Lower leg skin (tissue), 4 donors: ENCODE results near the gene ARMC2. TPM values are rescaled to one million over a fixed set of nuclear protein-coding genes. Genes with fewer than 3 reads are reported as not detected.

ENCODE experiments used
- DNase-seq, 2 donors: peaks; one replicate each; pipeline ENCODE4 v3.0.0-alpha.2; 2019; ENCODE audit warnings: low spot score in 2 of 2
- H3K4me3 ChIP-seq: fragments of 200-600 bp; sonication (generic); 2 replicates; pipeline ENCODE4 v1.5.1; 2017; ENCODE audit warnings: mild to moderate bottlenecking, low read depth; ENCODE audit not compliant: poor library complexity, severe bottlenecking
- CTCF ChIP-seq, 3 donors: fragments of 450-650 bp; IDR thresholded peaks; one replicate each; pipeline ENCODE4 v1.5.1; 2016; ENCODE audit warnings: antibody characterized with exemption in 3 of 3, mild to moderate bottlenecking in 3 of 3, moderate library complexity in 2 of 3
- POLR2A ChIP-seq, 2 donors: fragments of 450-650 bp; IDR thresholded peaks; one replicate each; pipeline ENCODE4 v1.6.1; 2016 to 2017; ENCODE audit warnings: antibody characterized with exemption in 2 of 2, mild to moderate bottlenecking in 1 of 2, moderate library complexity in 1 of 2
- whole genome bisulfite sequencing, 2 donors: methylation state at CpG; one replicate each; pipeline ENCODE4 v1.1.5; 2018; 5-methylcytosine and 5-hydroxymethylcytosine counted together
- intact Hi-C: fragments of 100-400 bp; cut with DNase I; formaldehyde crosslinking; loops from one replicate; pipeline ENCODE4 v1.15.0; 2023; ENCODE audit warnings: low total_unique reads
- total RNA-seq, 4 donors: library from RNA; depleted of rRNA; stranded (reverse); fragments of >200 nt; gene quantifications; one replicate each; pipeline ENCODE4 v1.1.0, GENCODE V29; 2016

The ARMC2 gene
- total RNA-seq, 4 donors from 2014 or later = 0.34 to 2.0 (median 1.2) TPM

DNA sequence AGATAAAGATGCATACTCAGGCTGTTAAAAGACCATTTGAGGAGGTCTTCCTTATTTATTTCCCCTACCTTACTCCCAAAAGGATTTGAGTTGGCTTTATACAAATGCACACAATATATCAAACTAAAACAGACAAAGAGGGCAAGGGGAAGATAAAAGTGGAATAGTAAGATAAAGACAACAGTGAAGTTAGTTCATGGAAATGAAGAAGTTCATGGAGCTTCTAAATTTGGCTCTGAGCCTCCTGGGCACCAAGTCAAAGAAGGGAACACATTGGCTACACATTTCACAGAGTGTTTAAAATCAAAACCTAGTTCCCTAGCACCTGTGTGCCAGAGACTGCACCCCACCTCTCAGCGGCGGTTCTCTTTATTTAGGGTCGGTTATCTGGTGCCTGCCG, 25.8 kb upstream of the ARMC2 start:
- intact Hi-C loops = no loop called here
- no peak for TF ChIP-seq POLR2A (IDR thresholded peaks at IDR 0.05)
- TF ChIP-seq CTCF (IDR thresholded peaks at IDR 0.05) = no peak
- no peak overlapping the region for H3K4me3 ChIP-seq
- 87 to 88% methylated on average over 4 of the region's 4 CpGs for WGBS, 2 donors
- no peak for DNase-seq

DNA sequence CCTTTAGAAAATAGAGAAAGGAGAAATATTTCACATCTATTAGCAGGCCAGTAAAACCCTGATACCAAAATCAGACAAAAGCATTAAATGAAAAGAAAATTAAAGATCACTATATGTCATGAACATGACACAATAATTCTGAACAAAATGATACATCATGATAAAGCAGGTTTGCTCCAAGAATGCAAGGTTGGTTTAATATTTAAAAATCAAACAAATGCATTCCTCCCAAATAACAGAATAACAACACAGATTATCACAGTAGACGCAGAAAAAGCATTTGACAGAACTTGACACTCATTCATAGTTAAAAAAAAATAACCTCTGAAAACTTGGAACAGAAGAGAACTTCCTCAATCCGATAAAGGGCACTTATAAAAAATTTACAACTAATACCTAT, 22.9 kb upstream of the ARMC2 start:
- DNase-seq = no peak
- WGBS, 2 donors = 94 to 100% methylated on average over 2 of the region's 2 CpGs

DNA sequence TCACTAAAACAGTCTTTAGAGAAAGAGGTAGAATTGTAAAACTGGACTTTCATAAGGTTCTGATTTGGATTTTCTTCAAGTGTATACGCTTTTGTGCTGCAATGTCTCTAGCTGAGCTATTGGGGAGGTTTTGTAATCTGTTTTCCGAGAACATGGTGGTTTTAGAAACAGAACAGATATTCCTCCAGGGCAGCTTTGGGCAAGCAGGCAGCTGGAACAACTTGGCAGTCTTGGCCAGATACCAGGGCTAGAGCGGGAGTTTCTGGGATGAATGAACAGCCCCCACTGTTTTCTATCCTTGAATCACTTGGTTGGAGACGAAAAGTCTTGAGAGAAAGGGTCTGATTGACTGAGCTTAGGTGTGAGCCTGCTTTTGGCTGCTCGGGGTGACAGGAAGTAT, 17.1 kb upstream of the ARMC2 start:
- no peak overlapping the region for H3K4me3 ChIP-seq
- no peak for DNase-seq
- 46% methylated on average over 5 of the region's 5 CpGs for WGBS, 2 donors
- no peak for TF ChIP-seq POLR2A (IDR thresholded peaks at IDR 0.05)
- TF ChIP-seq CTCF (IDR thresholded peaks at IDR 0.05) = no peak
- intact Hi-C loops = no loop called here

More for the DNA sequence above, 22.9 kb upstream of the ARMC2 start:
- no peak overlapping the region for H3K4me3 ChIP-seq
- TF ChIP-seq POLR2A (IDR thresholded peaks at IDR 0.05) (no peak), CTCF (IDR thresholded peaks at IDR 0.05) (no peak)
- intact Hi-C loops = no loop called here

DNA sequence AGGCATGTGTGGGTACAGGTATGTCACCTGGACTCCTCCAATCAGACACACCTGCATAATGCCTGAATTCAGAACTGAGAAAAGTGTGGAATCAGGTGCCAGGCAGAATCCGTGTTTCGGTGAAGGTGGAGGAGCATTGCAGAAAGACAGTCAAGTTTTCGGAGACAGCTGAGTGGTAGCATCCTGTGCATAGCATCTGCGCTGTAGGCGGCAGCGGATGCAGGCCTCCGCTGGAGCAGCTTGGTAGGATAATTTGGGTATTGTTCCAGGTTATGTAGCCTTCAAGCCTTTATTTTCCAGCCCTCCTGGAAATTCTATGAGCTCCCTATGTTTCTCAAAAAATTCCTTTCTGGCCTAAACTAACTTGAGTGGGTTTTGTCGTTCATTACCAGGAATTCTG, 15.5 kb upstream of the ARMC2 start:
- intact Hi-C loops = no loop called here
- DNase-seq = no peak
- H3K4me3 ChIP-seq = no peak overlapping the region
- WGBS, 2 donors = 93 to 94% methylated on average over 8 of the region's 8 CpGs
- TF ChIP-seq CTCF (IDR thresholded peaks at IDR 0.05) (no peak), POLR2A (IDR thresholded peaks at IDR 0.05) (no peak)

- 43% methylated on average over 4 of the region's 4 CpGs for WGBS, 2 donors
- H3K4me3 ChIP-seq = no peak overlapping the region
- peak; percentile 90 to 98 for DNase-seq
- intact Hi-C loops = loop anchor here (5.0 kb wide), 1 partner anchor 293 kb away; no protein-coding TSS in a partner anchor
- TF ChIP-seq CTCF (IDR thresholded peaks at IDR 0.05) (peak in 2 of 3 donors; percentile 19 to 89), POLR2A (IDR thresholded peaks at IDR 0.05) (no peak)
Measured at GRCh38 chr6:108835218-108835850, 12.9 kb upstream of the ARMC2 start.

DNA sequence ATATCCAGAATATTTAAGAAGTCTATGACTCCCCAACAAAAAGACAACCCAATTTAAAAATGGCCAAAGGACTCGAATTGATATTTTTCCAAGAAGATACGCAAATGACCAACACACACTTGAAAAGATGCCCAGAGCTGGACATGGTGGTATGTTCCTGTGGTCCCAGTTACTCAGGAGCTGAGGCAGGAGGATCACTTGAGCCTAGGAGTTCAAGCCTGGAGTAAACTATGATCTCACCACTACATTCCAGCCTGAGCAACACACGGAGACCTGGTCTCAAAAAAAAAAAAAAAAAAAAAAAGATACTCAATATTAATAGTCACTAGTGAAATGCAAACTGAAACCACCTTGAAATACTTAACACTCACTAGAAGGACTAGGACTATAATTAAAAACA, 12.2 kb upstream of the ARMC2 start:
- 88 to 90% methylated on average over 3 of the region's 3 CpGs for WGBS, 2 donors
- TF ChIP-seq POLR2A (IDR thresholded peaks at IDR 0.05) = no peak
- TF ChIP-seq CTCF (IDR thresholded peaks at IDR 0.05) = no peak
- no peak overlapping the region for H3K4me3 ChIP-seq
- no peak for DNase-seq
- intact Hi-C loops = loop anchor here (5.0 kb wide), 1 partner anchor 294 kb away; no protein-coding TSS in a partner anchor
